ENCODE measurements around the gene TCTN1. TPM values are rescaled to one million over a fixed set of nuclear protein-coding genes. Genes with fewer than 3 reads are reported as not detected.

Gene TCTN1
- total RNA-seq, 1 experiment from 2014 or later, result 27.0 TPM

DNA sequence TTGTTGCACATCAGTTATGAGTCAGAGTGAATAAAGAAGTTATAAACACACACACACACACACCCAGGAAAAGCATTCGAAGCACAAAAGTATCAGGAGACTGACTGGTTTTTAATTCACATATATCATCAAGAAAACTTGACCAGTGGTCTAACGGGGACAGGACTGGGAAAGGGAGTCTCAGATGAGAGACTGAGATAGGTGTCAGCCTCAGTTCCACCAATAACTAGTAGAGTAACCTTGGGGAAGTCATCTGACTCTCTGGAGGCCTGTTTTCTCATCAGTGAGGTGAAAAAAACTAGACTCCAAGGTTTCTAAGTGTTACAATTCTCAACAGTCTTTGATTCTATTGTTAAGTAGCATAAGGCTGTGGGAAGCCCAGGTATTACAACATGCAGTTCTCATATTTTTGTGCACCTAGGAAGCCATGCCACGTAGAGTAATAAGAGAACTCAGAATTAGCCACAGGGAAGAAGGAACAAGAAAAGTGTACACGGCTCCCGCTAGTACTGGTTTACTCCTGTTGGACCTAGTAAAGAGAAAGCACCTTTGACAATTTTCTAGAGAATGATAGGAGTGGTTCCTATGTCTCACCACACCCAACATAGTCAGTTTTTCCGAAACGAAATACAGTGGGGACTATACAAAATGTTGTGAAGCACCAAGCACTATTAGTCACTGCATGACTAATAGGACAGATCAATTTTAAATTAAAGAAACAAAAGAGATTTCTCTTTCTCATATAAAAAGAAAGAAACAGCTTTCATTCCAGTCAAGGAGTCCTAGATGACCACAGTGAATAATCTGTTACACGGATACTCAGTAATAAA lies 35.9 kb upstream of the TCTN1 start (continued):
- TF ChIP-seq, protein P1, sequence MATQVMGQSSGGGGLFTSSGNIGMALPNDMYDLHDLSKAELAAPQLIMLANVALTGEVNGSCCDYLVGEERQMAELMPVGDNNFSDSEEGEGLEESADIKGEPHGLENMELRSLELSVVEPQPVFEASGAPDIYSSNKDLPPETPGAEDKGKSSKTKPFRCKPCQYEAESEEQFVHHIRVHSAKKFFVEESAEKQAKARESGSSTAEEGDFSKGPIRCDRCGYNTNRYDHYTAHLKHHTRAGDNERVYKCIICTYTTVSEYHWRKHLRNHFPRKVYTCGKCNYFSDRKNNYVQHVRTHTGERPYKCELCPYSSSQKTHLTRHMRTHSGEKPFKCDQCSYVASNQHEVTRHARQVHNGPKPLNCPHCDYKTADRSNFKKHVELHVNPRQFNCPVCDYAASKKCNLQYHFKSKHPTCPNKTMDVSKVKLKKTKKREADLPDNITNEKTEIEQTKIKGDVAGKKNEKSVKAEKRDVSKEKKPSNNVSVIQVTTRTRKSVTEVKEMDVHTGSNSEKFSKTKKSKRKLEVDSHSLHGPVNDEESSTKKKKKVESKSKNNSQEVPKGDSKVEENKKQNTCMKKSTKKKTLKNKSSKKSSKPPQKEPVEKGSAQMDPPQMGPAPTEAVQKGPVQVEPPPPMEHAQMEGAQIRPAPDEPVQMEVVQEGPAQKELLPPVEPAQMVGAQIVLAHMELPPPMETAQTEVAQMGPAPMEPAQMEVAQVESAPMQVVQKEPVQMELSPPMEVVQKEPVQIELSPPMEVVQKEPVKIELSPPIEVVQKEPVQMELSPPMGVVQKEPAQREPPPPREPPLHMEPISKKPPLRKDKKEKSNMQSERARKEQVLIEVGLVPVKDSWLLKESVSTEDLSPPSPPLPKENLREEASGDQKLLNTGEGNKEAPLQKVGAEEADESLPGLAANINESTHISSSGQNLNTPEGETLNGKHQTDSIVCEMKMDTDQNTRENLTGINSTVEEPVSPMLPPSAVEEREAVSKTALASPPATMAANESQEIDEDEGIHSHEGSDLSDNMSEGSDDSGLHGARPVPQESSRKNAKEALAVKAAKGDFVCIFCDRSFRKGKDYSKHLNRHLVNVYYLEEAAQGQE (IDR thresholded peaks at IDR 0.05; ENCODE audit: low read depth), result no peak
- no peak for TF ChIP-seq TCF7L2 (IDR thresholded peaks at IDR 0.05; ENCODE audit: borderline replicate concordance, extremely low read depth, insufficient read depth, insufficient read length)
- TF ChIP-seq POLR2A (IDR thresholded peaks at IDR 0.05; ENCODE audit: borderline replicate concordance, extremely low read depth, insufficient read depth, insufficient read length), result no peak

DNA sequence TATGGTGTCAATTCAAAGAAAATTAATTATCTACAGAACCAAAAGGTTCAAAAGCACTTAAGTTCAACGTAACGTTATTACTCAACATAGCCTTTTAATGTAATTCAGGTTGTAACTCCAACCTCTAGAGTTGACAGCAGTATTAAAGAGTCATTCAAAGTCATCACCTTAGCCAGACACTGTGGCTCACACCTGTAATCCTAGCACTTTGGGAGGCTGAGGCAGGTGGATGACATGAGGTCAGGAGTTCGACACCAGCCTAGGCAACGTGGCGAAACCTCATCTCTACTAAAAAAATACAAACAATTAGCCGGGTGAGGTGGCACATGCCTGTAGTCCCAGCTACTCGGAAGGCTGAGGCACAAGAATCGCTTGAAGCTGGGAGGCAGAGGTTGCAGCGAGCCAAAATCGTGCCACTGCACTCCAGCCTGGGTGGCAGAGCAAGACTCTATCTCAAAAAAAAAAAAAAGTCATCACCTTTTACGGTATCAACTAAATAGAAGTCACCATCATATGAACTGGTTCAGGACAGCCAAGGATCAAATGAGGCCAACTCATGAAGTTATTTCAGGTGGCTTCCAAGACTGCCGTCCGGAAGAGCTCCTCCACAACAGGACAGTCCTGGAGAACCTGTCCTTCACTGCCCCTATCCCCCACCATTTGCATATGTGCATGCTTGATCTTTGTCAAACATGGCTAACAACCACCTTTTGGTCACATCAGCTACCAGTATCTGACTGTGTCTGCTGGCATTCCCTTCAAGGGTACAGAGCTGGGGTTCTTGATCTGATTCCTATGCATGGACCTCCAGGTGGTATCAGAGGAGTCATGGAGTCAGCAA lies 35.0 kb upstream of the TCTN1 start:
- Histone ChIP-seq H3K27ac (ENCODE audit: low read depth, low read length) (peak overlapping the region; percentile 89), H3K9ac (ENCODE audit: low read length) (peak overlapping the region; percentile 74)
- 0 out of 2 replicates have a peak, but pooled peaks have one; percentile 1 for TF ChIP-seq POLR2AphosphoS5 (IDR thresholded peaks at IDR 0.05; ENCODE audit: low read depth, low read length)
- peak; percentile 97 for TF ChIP-seq CEBPB (IDR thresholded peaks at IDR 0.05; ENCODE audit: low read depth)
- peak; percentile 60 for TF ChIP-seq FOSL1 (IDR thresholded peaks at IDR 0.05; ENCODE audit: low read depth)
- no peak for TF ChIP-seq RAD21 (IDR thresholded peaks at IDR 0.05; ENCODE audit: low read depth)
- TF ChIP-seq, protein P2, sequence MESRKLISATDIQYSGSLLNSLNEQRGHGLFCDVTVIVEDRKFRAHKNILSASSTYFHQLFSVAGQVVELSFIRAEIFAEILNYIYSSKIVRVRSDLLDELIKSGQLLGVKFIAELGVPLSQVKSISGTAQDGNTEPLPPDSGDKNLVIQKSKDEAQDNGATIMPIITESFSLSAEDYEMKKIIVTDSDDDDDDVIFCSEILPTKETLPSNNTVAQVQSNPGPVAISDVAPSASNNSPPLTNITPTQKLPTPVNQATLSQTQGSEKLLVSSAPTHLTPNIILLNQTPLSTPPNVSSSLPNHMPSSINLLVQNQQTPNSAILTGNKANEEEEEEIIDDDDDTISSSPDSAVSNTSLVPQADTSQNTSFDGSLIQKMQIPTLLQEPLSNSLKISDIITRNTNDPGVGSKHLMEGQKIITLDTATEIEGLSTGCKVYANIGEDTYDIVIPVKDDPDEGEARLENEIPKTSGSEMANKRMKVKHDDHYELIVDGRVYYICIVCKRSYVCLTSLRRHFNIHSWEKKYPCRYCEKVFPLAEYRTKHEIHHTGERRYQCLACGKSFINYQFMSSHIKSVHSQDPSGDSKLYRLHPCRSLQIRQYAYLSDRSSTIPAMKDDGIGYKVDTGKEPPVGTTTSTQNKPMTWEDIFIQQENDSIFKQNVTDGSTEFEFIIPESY (IDR thresholded peaks at IDR 0.05; ENCODE audit: extremely low read depth, insufficient replicate concordance, low read length), result no peak
- peak; percentile 85; the same call in 1 of the 2 replicates for TF ChIP-seq CBX3 (IDR thresholded peaks at IDR 0.05; ENCODE audit: low read depth)
- no peak for TF ChIP-seq YY1 (IDR thresholded peaks at IDR 0.05; ENCODE audit: extremely low read depth, insufficient replicate concordance, low read depth, low read length)
- no peak for TF ChIP-seq EZH2 (IDR thresholded peaks at IDR 0.05)
- TF ChIP-seq SIN3A (IDR thresholded peaks at IDR 0.05; ENCODE audit: low read depth), result peak; percentile 90
- peak; percentile 67 for TF ChIP-seq SP1 (IDR thresholded peaks at IDR 0.05; ENCODE audit: low read depth)
- TF ChIP-seq EZH2phosphoT487 (IDR thresholded peaks at IDR 0.05; ENCODE audit: borderline replicate concordance), result no peak
- TF ChIP-seq EGR1 (IDR thresholded peaks at IDR 0.05; ENCODE audit: low read depth), result peak; percentile 11; the same call in 1 of the 2 replicates
- TF ChIP-seq SRF (IDR thresholded peaks at IDR 0.05; ENCODE audit: low read depth), result peak; percentile 45; the same call in 1 of the 2 replicates
- TF ChIP-seq, protein P3, sequence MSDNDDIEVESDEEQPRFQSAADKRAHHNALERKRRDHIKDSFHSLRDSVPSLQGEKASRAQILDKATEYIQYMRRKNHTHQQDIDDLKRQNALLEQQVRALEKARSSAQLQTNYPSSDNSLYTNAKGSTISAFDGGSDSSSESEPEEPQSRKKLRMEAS (IDR thresholded peaks at IDR 0.05), result peak; percentile 90

More for the DNA sequence above, 35.0 kb upstream of the TCTN1 start:
- no peaks in the 10 kb centered on the region for H3K36me3 ChIP-seq (ENCODE audit: control insufficient read depth in 1 of 2, insufficient read depth in 2 of 2, low read length in 2 of 2)
- ATAC-seq, result peak; percentile 41
- no peak overlapping the region for H2AFZ ChIP-seq (ENCODE audit: low read depth, low read length, poor library complexity, severe bottlenecking)
- no peaks in the 10 kb centered on the region for H3K9me2 ChIP-seq (ENCODE audit: insufficient read depth)
- H3K9me3 ChIP-seq (ENCODE audit: control insufficient read depth in 1 of 2, insufficient read depth in 1 of 2, low read depth in 1 of 2, low read length in 2 of 2), result no peaks in the 10 kb centered on the region
- intact Hi-C loops (cut with micrococcal nuclease), result no loop called here
- H3K4me3 ChIP-seq (replicated peaks in 1 of 2; ENCODE audit: low read depth in 1 of 2, low read length in 2 of 2), result peak overlapping the region; percentile 23 to 53
- H3K27me3 ChIP-seq (ENCODE audit: insufficient read depth, low read length), result no peaks in the 10 kb centered on the region
- ChIA-PET CTCF (interaction anchor here (0.7 kb wide), 1 partner anchor 129 kb away, joined by 3 read pairs; the partner anchor contains the start of gene ARPC3), RAD21 (ENCODE audit: low non-redundant PET in 1 of 2, low total read pairs in 2 of 2, uncharacterized antibody in 2 of 2, unreplicated experiment in 2 of 2) (no interaction called here), POLR2A (interaction anchor here (0.7 kb wide), 1 partner anchor 110 kb away, joined by 3 read pairs; the partner anchor contains the start of gene FAM216A)
- peak overlapping the region; percentile 89 for H3K4me2 ChIP-seq (ENCODE audit: low read length)
- H3K4me1 ChIP-seq (ENCODE audit: control insufficient read depth in 1 of 2, insufficient read depth in 2 of 2, low read length in 2 of 2), result peaks cover 41 to 77% of the 10 kb centered on the region in 2 experiments
- H3K79me2 ChIP-seq (ENCODE audit: insufficient read depth, low read length), result peaks cover 87% of the 10 kb centered on the region
- TSS peak; percentile 86 for BruUV-seq (replicated peaks)
- DNase-seq (ENCODE audit: low read depth, low spot score), result peak; percentile 88
- H4K20me1 ChIP-seq (ENCODE audit: insufficient read depth), result peaks cover 8% of the 10 kb centered on the region; the same call in 1 of the 2 replicates

Measured in HCT116 (cell line).